Lower lobe of right lung (tissue), 2 donors: Measurements from ENCODE around the gene IRF2BPL. TPM values are rescaled to one million over a fixed set of nuclear protein-coding genes. Genes with fewer than 3 reads are reported as not detected.

Source experiments
- ATAC-seq, 2 donors: fragments of 200-7000 bp; cut with Tn5 transposase; one replicate each; pipeline ENCODE4 v1.9.1; 2020 to 2022; ENCODE audit warnings: mild to moderate bottlenecking in 2 of 2, moderate library complexity in 2 of 2
- DNase-seq: peaks from one replicate; pipeline ENCODE4 v3.0.0-alpha.2; 2020
- H3K27ac ChIP-seq: fragments of 200-600 bp; one replicate; pipeline ENCODE4 v1.8.0; 2022
- H3K27me3 ChIP-seq: fragments of 200-600 bp; one replicate; pipeline ENCODE4 v1.8.0; 2022; ENCODE audit warnings: low read depth
- H3K36me3 ChIP-seq: fragments of 200-600 bp; one replicate; pipeline ENCODE4 v1.8.0; 2022; ENCODE audit warnings: mild to moderate bottlenecking
- H3K4me1 ChIP-seq: fragments of 200-600 bp; one replicate; pipeline ENCODE4 v1.8.0; 2022
- H3K4me3 ChIP-seq: fragments of 200-600 bp; one replicate; pipeline ENCODE4 v1.8.0; 2022; ENCODE audit warnings: mild to moderate bottlenecking
- H3K9me3 ChIP-seq: fragments of 200-600 bp; one replicate; pipeline ENCODE4 v1.8.0; 2022
- intact Hi-C: fragments of 100-400 bp; cut with DNase I; formaldehyde crosslinking; loops from one replicate; pipeline ENCODE4 v1.11.0; 2022
- total RNA-seq: library from RNA; stranded (reverse); fragmentation: NEBNext Ultra II Directional; extraction: Animal tissue kit (Norgen Biotek cat#: 25700); gene quantifications from one replicate; pipeline ENCODE4 v1.2.1, GENCODE V29; 2021
- TF ChIP-seq, protein P1 (sequence below): fragments of 200-600 bp; IDR thresholded peaks from one replicate; pipeline ENCODE4 v1.8.0; 2022; ENCODE audit warnings: antibody characterized with exemption, mild to moderate bottlenecking
- donor health status: DM: no; HTN: yes; CAD: no; lungs with severe emphysema.

Gene IRF2BPL
- total RNA-seq, 1 donor from 2014 or later: 44.3 TPM

DNA sequence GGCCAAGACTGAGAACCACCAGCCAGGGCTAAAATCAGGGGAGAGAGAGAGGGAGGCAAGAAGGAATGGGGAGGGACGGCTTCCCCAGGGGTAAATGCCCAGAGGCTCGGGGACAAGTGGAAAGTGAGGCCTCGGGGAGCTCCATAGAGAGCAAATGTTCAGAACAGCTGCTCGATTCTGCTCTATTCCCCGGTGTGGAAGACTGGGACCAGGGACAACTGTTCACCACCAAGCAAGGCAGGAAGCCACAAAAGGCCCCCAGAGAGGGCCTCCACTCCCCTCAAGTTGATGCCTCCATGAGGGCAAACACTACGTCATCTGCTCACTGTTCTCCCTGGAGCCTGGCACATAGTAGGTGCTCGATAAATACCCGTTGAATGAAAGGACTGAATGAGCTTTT, 53.5 kb downstream of the IRF2BPL start:
- Histone ChIP-seq H3K9me3 (no peaks in the 10 kb centered on the region), H3K27me3 (no peaks in the 10 kb centered on the region), H3K36me3 (no peaks in the 10 kb centered on the region), H3K4me3 (no peak overlapping the region), H3K4me1 (no peaks in the 10 kb centered on the region), H3K27ac (no peak overlapping the region)
- TF ChIP-seq, protein P1, sequence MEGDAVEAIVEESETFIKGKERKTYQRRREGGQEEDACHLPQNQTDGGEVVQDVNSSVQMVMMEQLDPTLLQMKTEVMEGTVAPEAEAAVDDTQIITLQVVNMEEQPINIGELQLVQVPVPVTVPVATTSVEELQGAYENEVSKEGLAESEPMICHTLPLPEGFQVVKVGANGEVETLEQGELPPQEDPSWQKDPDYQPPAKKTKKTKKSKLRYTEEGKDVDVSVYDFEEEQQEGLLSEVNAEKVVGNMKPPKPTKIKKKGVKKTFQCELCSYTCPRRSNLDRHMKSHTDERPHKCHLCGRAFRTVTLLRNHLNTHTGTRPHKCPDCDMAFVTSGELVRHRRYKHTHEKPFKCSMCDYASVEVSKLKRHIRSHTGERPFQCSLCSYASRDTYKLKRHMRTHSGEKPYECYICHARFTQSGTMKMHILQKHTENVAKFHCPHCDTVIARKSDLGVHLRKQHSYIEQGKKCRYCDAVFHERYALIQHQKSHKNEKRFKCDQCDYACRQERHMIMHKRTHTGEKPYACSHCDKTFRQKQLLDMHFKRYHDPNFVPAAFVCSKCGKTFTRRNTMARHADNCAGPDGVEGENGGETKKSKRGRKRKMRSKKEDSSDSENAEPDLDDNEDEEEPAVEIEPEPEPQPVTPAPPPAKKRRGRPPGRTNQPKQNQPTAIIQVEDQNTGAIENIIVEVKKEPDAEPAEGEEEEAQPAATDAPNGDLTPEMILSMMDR: no peak
- no peak for ATAC-seq
- intact Hi-C loops: no loop called here
- DNase-seq: no peak

Other genes starting within 250 kb of the IRF2BPL start
- 28.9 TPM for gene ANGEL1, start 215.8 kb downstream of the IRF2BPL start, total RNA-seq
- not detected for gene LRRC74A, start 202.3 kb downstream of the IRF2BPL start, total RNA-seq
- 28.4 TPM for gene CIPC, start 69.5 kb upstream of the IRF2BPL start, total RNA-seq
- gene ZDHHC22, start 113.1 kb upstream of the IRF2BPL start, total RNA-seq: not detected
- gene TMEM63C, start 153.1 kb upstream of the IRF2BPL start, total RNA-seq: 0.27 TPM
- gene NGB, start 242.5 kb upstream of the IRF2BPL start, total RNA-seq: not detected